Measurements from ENCODE around the gene LAPTM5. TPM values are rescaled to one million over a fixed set of nuclear protein-coding genes. Genes with fewer than 3 reads are reported as not detected.

LAPTM5 gene
- total and polyA plus RNA-seq, 3 donors from 2014 or later: 2.0 to 46.9 (median 16.3) TPM

DNA sequence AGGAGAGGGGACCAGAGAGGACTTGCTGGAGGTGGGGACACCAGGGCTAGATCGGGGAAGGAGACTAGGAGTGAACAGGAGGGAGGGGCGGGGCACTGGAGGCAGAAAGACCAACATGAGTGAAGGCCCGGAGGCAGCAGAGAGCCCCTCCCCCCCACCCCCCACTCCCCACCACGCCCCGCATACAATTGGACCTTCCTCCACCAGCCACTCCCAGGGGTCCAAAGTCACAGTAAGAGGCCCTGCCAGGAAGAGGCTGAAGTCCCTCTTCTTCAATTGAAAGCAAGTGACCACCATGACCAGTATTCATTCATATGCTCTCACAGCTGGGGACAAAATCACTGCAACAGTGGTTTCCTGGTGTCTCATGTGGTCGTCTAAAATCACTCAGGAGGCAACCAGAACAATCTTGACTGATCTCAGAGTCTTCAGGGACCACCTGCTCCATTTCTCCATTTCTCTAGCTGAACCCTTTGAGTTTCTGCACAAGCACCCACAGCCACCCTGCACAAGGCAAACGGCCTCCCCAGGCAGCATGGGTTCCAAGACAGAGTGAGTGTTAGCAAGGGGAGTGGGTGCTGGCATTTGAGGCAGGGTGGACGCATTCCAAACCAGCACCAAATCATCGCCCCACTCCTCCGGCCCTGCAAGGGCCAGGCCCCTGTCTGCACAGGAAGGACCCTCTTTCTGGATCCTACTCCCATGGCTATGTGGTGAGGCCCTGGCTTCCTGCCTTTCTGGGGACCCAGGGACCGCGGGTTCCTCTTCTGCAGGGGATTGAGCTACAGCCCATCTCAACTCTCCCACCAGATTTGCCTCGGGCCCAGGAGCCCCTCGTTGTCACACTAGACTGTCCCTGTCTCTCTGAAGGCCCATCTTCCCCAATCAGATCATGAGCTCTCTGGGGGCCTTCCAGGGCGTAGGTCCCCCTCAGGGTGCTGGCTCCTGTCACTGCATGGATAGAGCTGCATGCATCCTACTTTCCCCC, 17.0 kb downstream of the LAPTM5 start:
- intact Hi-C loops (cut with DNase I; ENCODE audit: low total_unique reads): no loop called here
- 82 to 88% methylated on average over 13 to 15 of the region's 15 CpGs for WGBS, 2 donors
- TF ChIP-seq, protein P1, sequence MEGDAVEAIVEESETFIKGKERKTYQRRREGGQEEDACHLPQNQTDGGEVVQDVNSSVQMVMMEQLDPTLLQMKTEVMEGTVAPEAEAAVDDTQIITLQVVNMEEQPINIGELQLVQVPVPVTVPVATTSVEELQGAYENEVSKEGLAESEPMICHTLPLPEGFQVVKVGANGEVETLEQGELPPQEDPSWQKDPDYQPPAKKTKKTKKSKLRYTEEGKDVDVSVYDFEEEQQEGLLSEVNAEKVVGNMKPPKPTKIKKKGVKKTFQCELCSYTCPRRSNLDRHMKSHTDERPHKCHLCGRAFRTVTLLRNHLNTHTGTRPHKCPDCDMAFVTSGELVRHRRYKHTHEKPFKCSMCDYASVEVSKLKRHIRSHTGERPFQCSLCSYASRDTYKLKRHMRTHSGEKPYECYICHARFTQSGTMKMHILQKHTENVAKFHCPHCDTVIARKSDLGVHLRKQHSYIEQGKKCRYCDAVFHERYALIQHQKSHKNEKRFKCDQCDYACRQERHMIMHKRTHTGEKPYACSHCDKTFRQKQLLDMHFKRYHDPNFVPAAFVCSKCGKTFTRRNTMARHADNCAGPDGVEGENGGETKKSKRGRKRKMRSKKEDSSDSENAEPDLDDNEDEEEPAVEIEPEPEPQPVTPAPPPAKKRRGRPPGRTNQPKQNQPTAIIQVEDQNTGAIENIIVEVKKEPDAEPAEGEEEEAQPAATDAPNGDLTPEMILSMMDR (IDR thresholded peaks at IDR 0.05): no peak
- TF ChIP-seq POLR2A (IDR thresholded peaks at IDR 0.05): no peak
- no peak overlapping the region for H3K27ac ChIP-seq
- H3K4me1 ChIP-seq: no peaks in the 10 kb centered on the region
- no peaks in the 10 kb centered on the region for H3K27me3 ChIP-seq
- H3K36me3 ChIP-seq (ENCODE audit: low read depth, missing control alignments): no peaks in the 10 kb centered on the region
- H3K4me3 ChIP-seq: no peak overlapping the region
- no peaks in the 10 kb centered on the region for H3K9me3 ChIP-seq
- no peak for DNase-seq

DNA sequence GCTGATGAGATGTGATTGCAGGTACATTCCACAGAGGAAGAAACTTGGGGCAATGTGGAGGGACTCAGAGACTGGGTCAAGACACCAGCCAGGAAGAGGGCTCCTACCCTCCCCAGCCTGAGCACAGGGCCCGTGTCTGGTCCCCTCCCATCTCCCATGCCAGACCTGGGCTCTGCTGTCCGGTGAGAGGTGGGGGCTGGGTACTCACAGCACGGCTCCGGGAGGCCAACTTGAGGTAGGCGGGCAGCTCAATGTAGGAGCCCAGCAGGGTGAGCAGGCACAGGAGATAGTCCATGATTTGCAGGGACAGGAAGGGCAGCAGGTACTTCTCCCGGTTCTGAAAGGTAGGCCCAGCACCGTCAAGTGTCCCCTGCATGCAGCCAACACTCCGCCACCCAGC, 18.0 kb downstream of the LAPTM5 start:
- no peak for DNase-seq
- intact Hi-C loops (cut with DNase I; ENCODE audit: low total_unique reads): no loop called here
- Histone ChIP-seq H3K27ac (no peak overlapping the region), H3K27me3 (no peaks in the 10 kb centered on the region), H3K36me3 (ENCODE audit: low read depth, missing control alignments) (no peaks in the 10 kb centered on the region), H3K4me3 (no peak overlapping the region), H3K4me1 (no peaks in the 10 kb centered on the region), H3K9me3 (no peaks in the 10 kb centered on the region)
- 88% methylated on average over 3 to 8 of the region's 8 CpGs for WGBS, 2 donors
- TF ChIP-seq, protein P1 (IDR thresholded peaks at IDR 0.05): no peak
- no peak for TF ChIP-seq POLR2A (IDR thresholded peaks at IDR 0.05)

DNA sequence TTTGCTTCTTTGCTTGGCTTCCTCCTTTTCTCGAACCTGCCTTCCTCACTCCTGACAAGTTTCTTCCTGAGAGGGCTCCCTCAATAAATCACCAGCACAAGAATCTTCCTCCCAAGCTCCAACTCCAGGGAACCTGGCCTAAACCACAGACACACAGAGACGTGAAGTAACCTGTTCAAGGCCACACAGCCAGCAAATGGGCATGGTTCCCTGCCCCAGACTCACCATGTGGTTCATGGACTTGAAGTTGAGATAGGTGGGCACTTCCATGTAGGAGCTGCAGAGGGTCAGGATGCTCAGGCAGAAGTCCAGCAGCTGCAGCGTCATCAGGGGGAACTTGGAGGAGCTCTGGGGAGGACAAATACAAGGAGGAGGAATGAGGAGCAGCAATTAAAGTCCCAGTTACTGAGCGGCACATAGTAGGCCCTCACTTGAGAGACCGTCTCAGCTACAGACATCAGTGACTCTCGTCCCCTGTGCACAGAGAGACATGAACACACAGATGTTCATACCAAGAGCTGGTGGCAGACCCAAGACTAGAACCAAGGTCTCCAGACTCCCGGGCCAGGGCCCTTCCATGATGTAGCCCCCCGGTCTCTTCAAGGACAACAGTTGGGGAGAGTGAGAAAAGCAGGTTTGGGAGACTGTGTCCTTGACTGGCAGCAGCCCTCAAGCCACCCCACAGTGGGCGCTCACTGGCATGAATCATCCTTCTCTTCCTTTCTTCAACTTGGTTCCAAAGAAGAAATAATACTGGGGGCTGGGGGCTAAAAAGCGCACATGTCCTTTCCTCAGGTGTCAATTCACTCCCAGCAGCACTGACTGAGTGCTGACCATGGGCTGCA, 18.6 kb downstream of the LAPTM5 start:
- intact Hi-C loops (cut with DNase I; ENCODE audit: low total_unique reads): no loop called here
- no peaks in the 10 kb centered on the region for H3K27me3 ChIP-seq
- TF ChIP-seq POLR2A (IDR thresholded peaks at IDR 0.05): no peak
- TF ChIP-seq, protein P1 (IDR thresholded peaks at IDR 0.05): no peak
- 83 to 85% methylated on average over 10 of the region's 10 CpGs for WGBS, 2 donors
- no peaks in the 10 kb centered on the region for H3K36me3 ChIP-seq (ENCODE audit: low read depth, missing control alignments)
- H3K4me3 ChIP-seq: no peak overlapping the region
- no peaks in the 10 kb centered on the region for H3K4me1 ChIP-seq
- no peaks in the 10 kb centered on the region for H3K9me3 ChIP-seq
- DNase-seq: no peak
- no peak overlapping the region for H3K27ac ChIP-seq

DNA sequence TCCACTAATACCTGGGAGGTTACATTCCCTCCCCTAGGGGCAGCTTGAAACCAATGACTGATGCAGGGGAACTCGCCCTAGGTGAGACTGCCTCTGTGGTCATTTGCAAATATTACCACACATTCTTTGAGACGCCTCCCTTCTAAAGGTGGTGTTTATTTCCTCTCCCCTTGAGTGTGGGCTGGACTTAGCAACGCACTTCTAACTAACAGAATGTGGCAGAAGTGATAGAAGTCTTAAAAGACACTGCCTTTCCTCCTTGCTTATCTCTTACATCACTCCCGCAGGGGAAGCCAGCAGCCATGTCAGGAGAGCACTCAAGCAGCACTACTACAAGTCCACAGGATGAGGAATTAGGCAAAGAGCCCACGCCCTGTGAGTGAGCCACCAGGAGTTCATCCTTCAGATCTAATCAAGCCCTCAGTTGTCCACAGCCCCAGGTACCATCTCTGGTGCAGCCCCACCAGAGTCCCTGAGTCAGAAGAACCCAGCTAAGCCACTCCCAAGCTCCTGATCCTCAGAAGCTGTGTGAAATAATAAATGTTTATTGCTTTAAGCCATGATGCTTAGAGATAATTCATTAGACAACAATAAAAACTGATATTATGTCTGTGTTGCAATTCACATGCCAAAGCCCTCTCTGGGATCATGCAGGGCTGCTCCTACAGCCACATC, 19.4 kb downstream of the LAPTM5 start:
- TF ChIP-seq, protein P1 (IDR thresholded peaks at IDR 0.05): no peak
- TF ChIP-seq POLR2A (IDR thresholded peaks at IDR 0.05): no peak
- intact Hi-C loops (cut with DNase I; ENCODE audit: low total_unique reads): no loop called here
- H3K27me3 ChIP-seq: no peaks in the 10 kb centered on the region

More for the DNA sequence above, 19.4 kb downstream of the LAPTM5 start:
- H3K4me3 ChIP-seq: no peak overlapping the region
- no peaks in the 10 kb centered on the region for H3K9me3 ChIP-seq
- 84 to 93% methylated on average over 5 of the region's 5 CpGs for WGBS, 2 donors
- H3K27ac ChIP-seq: no peak overlapping the region
- no peak for DNase-seq
- no peaks in the 10 kb centered on the region for H3K36me3 ChIP-seq (ENCODE audit: low read depth, missing control alignments)
- no peaks in the 10 kb centered on the region for H3K4me1 ChIP-seq
